NCI-H524 treated with DMSO at 0.1 percent for 48 hours (cell line): Measurements from ENCODE around the gene SLC12A7.
A peak's percentile ranks its signal among the peaks of the same experiment; 100 is the strongest.
"Not testable (repeated sequence)": the region's sequence is repeated elsewhere in the genome, so short reads cannot be mapped to it uniquely, and the experiment has no call there.

Source experiments
- DNase-seq: peaks from one replicate; lab custom pipeline; 2025; lab: John Stamatoyannopoulos, UW

The SLC12A7 gene

GRCh38 chr5:1140818-1141189 lies 28.9 kb upstream of the SLC12A7 start:
- no peak for DNase-seq

GRCh38 chr5:1140171-1140817 lies 28.4 kb upstream of the SLC12A7 start:
- peak; percentile 41 for DNase-seq

GRCh38 chr5:1139331-1140170 lies 27.7 kb upstream of the SLC12A7 start:
- no peak for DNase-seq

- DNase-seq, result no peak
These were observed 26.8 kb upstream of the SLC12A7 start for GRCh38 chr5:1138445-1139245.

- DNase-seq, result no peak
These were observed 25.9 kb upstream of the SLC12A7 start for GRCh38 chr5:1137567-1138444.

- no peak for DNase-seq
These were observed 25.0 kb upstream of the SLC12A7 start for GRCh38 chr5:1136814-1137213.

- no peak for DNase-seq
These were observed 24.0 kb upstream of the SLC12A7 start for GRCh38 chr5:1135696-1136525.

- DNase-seq, result no peak
These were observed 22.6 kb upstream of the SLC12A7 start for GRCh38 chr5:1134478-1134877.

- DNase-seq, result no peak
These were observed 21.8 kb upstream of the SLC12A7 start for GRCh38 chr5:1133510-1134201.

- no peak for DNase-seq
These were observed 21.2 kb upstream of the SLC12A7 start for GRCh38 chr5:1133108-1133507.

GRCh38 chr5:1132570-1132969 lies 20.7 kb upstream of the SLC12A7 start:
- no peak for DNase-seq

- no peak for DNase-seq
These were observed 19.9 kb upstream of the SLC12A7 start for GRCh38 chr5:1131726-1132125.

GRCh38 chr5:1131191-1131621 lies 19.3 kb upstream of the SLC12A7 start:
- DNase-seq, result no peak

- no peak for DNase-seq
These were observed 18.5 kb upstream of the SLC12A7 start for GRCh38 chr5:1130218-1130946.

- DNase-seq, result no peak
These were observed 17.8 kb upstream of the SLC12A7 start for GRCh38 chr5:1129711-1130055.

GRCh38 chr5:1128977-1129710 lies 17.3 kb upstream of the SLC12A7 start:
- DNase-seq, result no peak

GRCh38 chr5:1127959-1128785 lies 16.3 kb upstream of the SLC12A7 start:
- no peak for DNase-seq

- DNase-seq, result not testable (repeated sequence)
These were observed 13.8 kb upstream of the SLC12A7 start for GRCh38 chr5:1125695-1126094.
